ENCODE measurements around the gene TRAPPC14. TPM values are rescaled to one million over a fixed set of nuclear protein-coding genes. Genes with fewer than 3 reads are reported as not detected.
"Not testable (repeated sequence)": the region's sequence is repeated elsewhere in the genome, so short reads cannot be mapped to it uniquely, and the experiment has no call there.

Gene TRAPPC14
- polyA plus RNA-seq, 1 of the 3 experiments (the other 2 are of a cell fraction): 13.9 TPM

- no peaks in the 10 kb centered on the region for H3K27me3 ChIP-seq (ENCODE audit: insufficient read depth)
- peaks cover 12% of the 10 kb centered on the region for H3F3A ChIP-seq (replicated peaks; ENCODE audit: insufficient read depth)
- peaks cover 33% of the 10 kb centered on the region for H3K79me2 ChIP-seq (ENCODE audit: insufficient read depth)
- DNase-seq: no peak
- no peak overlapping the region for H2AFZ ChIP-seq (ENCODE audit: low read depth)
- H3K4me1 ChIP-seq (ENCODE audit: control insufficient read depth in 1 of 2, insufficient read depth in 2 of 2, low read depth in 1 of 2, low read length in 1 of 2): peaks cover 5 to 7% of the 10 kb centered on the region in 2 experiments; a peak in 2 of 4 replicates
- H3K9ac ChIP-seq: no peak overlapping the region
- ChIA-PET POLR2A (no interaction called here), CTCF (interaction anchor here (0.8 to 6.5 kb wide), 6 partner anchors 16 to 168 kb away, joined by 3 to 73 read pairs (median 3); no protein-coding TSS in a partner anchor)
- H3K4me3 ChIP-seq (ENCODE audit: low read depth in 2 of 2, low read length in 1 of 2): no peak overlapping the region
- H4K20me1 ChIP-seq (ENCODE audit: insufficient read depth): no peaks in the 10 kb centered on the region
- 93% methylated on average over 2 of the region's 2 CpGs for WGBS (ENCODE audit: low lambda C conversion rate)
- H3K9me3 ChIP-seq: no peaks in the 10 kb centered on the region
- H3K27ac ChIP-seq (ENCODE audit: low read depth in 2 of 2, low read length in 1 of 2): no peak overlapping the region
- peaks cover 0 to 13% of the 10 kb centered on the region in 2 experiments for H3K36me3 ChIP-seq (replicated peaks in 1 of 2; ENCODE audit: control insufficient read depth in 1 of 2, insufficient read depth in 2 of 2, low read length in 1 of 2)
- TF ChIP-seq TCF12 (IDR thresholded peaks at IDR 0.05) (no peak), CTCF (IDR thresholded peaks at IDR 0.05) (no peak), EP300 (IDR thresholded peaks at IDR 0.05; ENCODE audit: borderline replicate concordance in 1 of 2, low read depth in 1 of 2, low read length in 1 of 2) (no peak), PBX3 (IDR thresholded peaks at IDR 0.05) (no peak), MXI1 (IDR thresholded peaks at IDR 0.05; ENCODE audit: low read depth, low read length) (no peak), GABPA (IDR thresholded peaks at IDR 0.05; ENCODE audit: low read depth) (no peak), NRF1 (IDR thresholded peaks at IDR 0.05; ENCODE audit: low read depth, low read length) (no peak), RFX5 (IDR thresholded peaks at IDR 0.05; ENCODE audit: low read length) (no peak), MEF2A (IDR thresholded peaks at IDR 0.05; ENCODE audit: borderline replicate concordance, low read depth) (no peak), MAX (IDR thresholded peaks at IDR 0.05; ENCODE audit: low read depth) (no peak), JUND (IDR thresholded peaks at IDR 0.05) (no peak), REST (IDR thresholded peaks at IDR 0.05; ENCODE audit: low read depth, low read length) (no peak), RXRA (IDR thresholded peaks at IDR 0.05; ENCODE audit: borderline replicate concordance, low read depth) (no peak), TEAD4 (IDR thresholded peaks at IDR 0.05; ENCODE audit: borderline replicate concordance, insufficient read depth) (no peak), ELF1 (IDR thresholded peaks at IDR 0.05) (no peak)
- no peak overlapping the region for H3K4me2 ChIP-seq
- H3K9me2 ChIP-seq: no peaks in the 10 kb centered on the region
Measured at GRCh38 chr7:100147278-100147677, 11.2 kb downstream of the TRAPPC14 start.

- H2AFZ ChIP-seq (ENCODE audit: low read depth); H3K4me3 ChIP-seq (ENCODE audit: low read depth in 2 of 2, low read length in 1 of 2); H3K4me1 ChIP-seq (ENCODE audit: control insufficient read depth in 1 of 2, insufficient read depth in 2 of 2, low read depth in 1 of 2, low read length in 1 of 2); H3K9me3 ChIP-seq; H3K9ac ChIP-seq; H3K4me2 ChIP-seq; H3K9me2 ChIP-seq; H4K20me1 ChIP-seq (ENCODE audit: insufficient read depth); H3K27me3 ChIP-seq (ENCODE audit: insufficient read depth); H3K27ac ChIP-seq (ENCODE audit: low read depth in 2 of 2, low read length in 1 of 2); DNase-seq; H3K36me3 ChIP-seq (replicated peaks in 1 of 2; ENCODE audit: control insufficient read depth in 1 of 2, insufficient read depth in 2 of 2, low read length in 1 of 2): not testable (repeated sequence)
- H3F3A ChIP-seq (replicated peaks; ENCODE audit: insufficient read depth): peaks cover 12% of the 10 kb centered on the region
- POLR2A ChIA-PET: interaction anchor here (0.7 to 1.1 kb wide), 2 partner anchors 17 to 85 kb away, joined by 3 read pairs; no protein-coding TSS in a partner anchor
- CTCF ChIA-PET: interaction anchor here (1.1 to 6.5 kb wide), 3 partner anchors 15 to 167 kb away, joined by 3 to 73 read pairs (median 3); partner anchors contain the start of gene GAL3ST4
- peaks cover 26% of the 10 kb centered on the region for H3K79me2 ChIP-seq (ENCODE audit: insufficient read depth)
- WGBS (ENCODE audit: low lambda C conversion rate): 93% methylated on average over 4 of the region's 4 CpGs
Measured at GRCh38 chr7:100146350-100146749, 12.2 kb downstream of the TRAPPC14 start.
